ENCODE results near the gene PRPF38A.

PRPF38A gene

GRCh38 chr1:52400131-52400530 is 4.3 kb upstream of the PRPF38A start:
- Histone ChIP-seq H3K9me3 (ENCODE audit: control insufficient read depth, insufficient read depth, low read length) (no peaks in the 10 kb centered on the region), H3K36me3 (ENCODE audit: control insufficient read depth, insufficient read depth, low read length) (peaks cover 18% of the 10 kb centered on the region; the same call in 1 of the 2 replicates)
- WGBS (ENCODE audit: insufficient coverage, insufficient read length) = no CpG with 5 or more reads among the region's 6 CpGs

GRCh38 chr1:52402860-52403240 is 1.6 kb upstream of the PRPF38A start:
- Histone ChIP-seq H3K9me3 (ENCODE audit: control insufficient read depth, insufficient read depth, low read length) (no peaks in the 10 kb centered on the region), H3K27ac (ENCODE audit: low read length) (no peak overlapping the region), H3K27me3 (ENCODE audit: control insufficient read depth, insufficient read depth, low read length) (no peaks in the 10 kb centered on the region), H3K4me3 (ENCODE audit: low read length) (no peak overlapping the region), H3K4me1 (ENCODE audit: control insufficient read depth, insufficient read depth, low read length) (no peaks in the 10 kb centered on the region), H3K36me3 (ENCODE audit: control insufficient read depth, insufficient read depth, low read length) (peaks cover 7% of the 10 kb centered on the region; the same call in 1 of the 2 replicates)
- no CpG with 5 or more reads among the region's 3 CpGs for WGBS (ENCODE audit: insufficient coverage, insufficient read length)
- DNase-seq (ENCODE audit: low read depth, low spot score) = no peak

More at GRCh38 chr1:52400131-52400530, 4.3 kb upstream of the PRPF38A start:
- H3K27me3 ChIP-seq (ENCODE audit: control insufficient read depth, insufficient read depth, low read length) = no peaks in the 10 kb centered on the region
- H3K4me3 ChIP-seq (ENCODE audit: low read length) = no peak overlapping the region
- H3K27ac ChIP-seq (ENCODE audit: low read length) = no peak overlapping the region
- DNase-seq (ENCODE audit: low read depth, low spot score) = no peak
- no peaks in the 10 kb centered on the region for H3K4me1 ChIP-seq (ENCODE audit: control insufficient read depth, insufficient read depth, low read length)

- Histone ChIP-seq H3K36me3 (ENCODE audit: control insufficient read depth, insufficient read depth, low read length) (peaks cover 9% of the 10 kb centered on the region; the same call in 1 of the 2 replicates), H3K4me1 (ENCODE audit: control insufficient read depth, insufficient read depth, low read length) (no peaks in the 10 kb centered on the region), H3K27me3 (ENCODE audit: control insufficient read depth, insufficient read depth, low read length) (no peaks in the 10 kb centered on the region), H3K27ac (ENCODE audit: low read length) (no peak overlapping the region), H3K4me3 (ENCODE audit: low read length) (peak overlapping the region; percentile 91), H3K9me3 (ENCODE audit: control insufficient read depth, insufficient read depth, low read length) (no peaks in the 10 kb centered on the region)
- no CpG with 5 or more reads among the region's 16 CpGs for WGBS (ENCODE audit: insufficient coverage, insufficient read length)
- peak; percentile 13 for DNase-seq (ENCODE audit: low read depth, low spot score)
Observed at GRCh38 chr1:52403566-52404115, 761 bp upstream of the PRPF38A start.

GRCh38 chr1:52404975-52405338 is 555 bp downstream of the PRPF38A start:
- DNase-seq (ENCODE audit: low read depth, low spot score) = no peak
- Histone ChIP-seq H3K36me3 (ENCODE audit: control insufficient read depth, insufficient read depth, low read length) (peaks cover 13% of the 10 kb centered on the region), H3K27me3 (ENCODE audit: control insufficient read depth, insufficient read depth, low read length) (no peaks in the 10 kb centered on the region), H3K4me3 (ENCODE audit: low read length) (peak overlapping the region; percentile 91), H3K9me3 (ENCODE audit: control insufficient read depth, insufficient read depth, low read length) (no peaks in the 10 kb centered on the region), H3K27ac (ENCODE audit: low read length) (no peak overlapping the region), H3K4me1 (ENCODE audit: control insufficient read depth, insufficient read depth, low read length) (no peaks in the 10 kb centered on the region)
- WGBS (ENCODE audit: insufficient coverage, insufficient read length) = no CpG with 5 or more reads among the region's 8 CpGs

- Histone ChIP-seq H3K27me3 (ENCODE audit: control insufficient read depth, insufficient read depth, low read length) (no peaks in the 10 kb centered on the region), H3K9me3 (ENCODE audit: control insufficient read depth, insufficient read depth, low read length) (no peaks in the 10 kb centered on the region), H3K27ac (ENCODE audit: low read length) (no peak overlapping the region), H3K4me3 (ENCODE audit: low read length) (no peak overlapping the region), H3K4me1 (ENCODE audit: control insufficient read depth, insufficient read depth, low read length) (no peaks in the 10 kb centered on the region), H3K36me3 (ENCODE audit: control insufficient read depth, insufficient read depth, low read length) (peaks cover 37% of the 10 kb centered on the region)
- DNase-seq (ENCODE audit: low read depth, low spot score) = no peak
- WGBS (ENCODE audit: insufficient coverage, insufficient read length) = no CpG with 5 or more reads among the region's 10 CpGs
Observed at GRCh38 chr1:52413410-52413989, 9.1 kb downstream of the PRPF38A start.

GRCh38 chr1:52414942-52415341 is 10.5 kb downstream of the PRPF38A start:
- Histone ChIP-seq H3K4me1 (ENCODE audit: control insufficient read depth, insufficient read depth, low read length) (no peaks in the 10 kb centered on the region), H3K9me3 (ENCODE audit: control insufficient read depth, insufficient read depth, low read length) (no peaks in the 10 kb centered on the region), H3K4me3 (ENCODE audit: low read length) (no peak overlapping the region), H3K27me3 (ENCODE audit: control insufficient read depth, insufficient read depth, low read length) (no peaks in the 10 kb centered on the region), H3K36me3 (ENCODE audit: control insufficient read depth, insufficient read depth, low read length) (peaks cover 32% of the 10 kb centered on the region; the same call in 1 of the 2 replicates), H3K27ac (ENCODE audit: low read length) (no peak overlapping the region)
- no peak for DNase-seq (ENCODE audit: low read depth, low spot score)

GRCh38 chr1:52416811-52417210 is 12.4 kb downstream of the PRPF38A start:
- Histone ChIP-seq H3K27ac (ENCODE audit: low read length) (no peak overlapping the region), H3K27me3 (ENCODE audit: control insufficient read depth, insufficient read depth, low read length) (no peaks in the 10 kb centered on the region), H3K36me3 (ENCODE audit: control insufficient read depth, insufficient read depth, low read length) (peaks cover 29% of the 10 kb centered on the region; the same call in 1 of the 2 replicates), H3K4me1 (ENCODE audit: control insufficient read depth, insufficient read depth, low read length) (no peaks in the 10 kb centered on the region), H3K9me3 (ENCODE audit: control insufficient read depth, insufficient read depth, low read length) (no peaks in the 10 kb centered on the region), H3K4me3 (ENCODE audit: low read length) (no peak overlapping the region)
- DNase-seq (ENCODE audit: low read depth, low spot score) = no peak
- WGBS (ENCODE audit: insufficient coverage, insufficient read length) = no CpG with 5 or more reads among the region's 2 CpGs

GRCh38 chr1:52420713-52421112 is 16.3 kb downstream of the PRPF38A start:
- H3K27ac ChIP-seq (ENCODE audit: low read length) = no peak overlapping the region
- peaks cover 7% of the 10 kb centered on the region; the same call in 1 of the 2 replicates for H3K36me3 ChIP-seq (ENCODE audit: control insufficient read depth, insufficient read depth, low read length)
- no peaks in the 10 kb centered on the region for H3K27me3 ChIP-seq (ENCODE audit: control insufficient read depth, insufficient read depth, low read length)
- H3K4me1 ChIP-seq (ENCODE audit: control insufficient read depth, insufficient read depth, low read length) = no peaks in the 10 kb centered on the region; the same call in 1 of the 2 replicates
- WGBS (ENCODE audit: insufficient coverage, insufficient read length) = no CpG with 5 or more reads among the region's 1 CpG
- no peak overlapping the region for H3K4me3 ChIP-seq (ENCODE audit: low read length)
- DNase-seq (ENCODE audit: low read depth, low spot score) = no peak
- H3K9me3 ChIP-seq (ENCODE audit: control insufficient read depth, insufficient read depth, low read length) = no peaks in the 10 kb centered on the region

GRCh38 chr1:52423055-52423454 is 18.7 kb downstream of the PRPF38A start:
- Histone ChIP-seq H3K9me3 (ENCODE audit: control insufficient read depth, insufficient read depth, low read length) (no peaks in the 10 kb centered on the region), H3K27me3 (ENCODE audit: control insufficient read depth, insufficient read depth, low read length) (no peaks in the 10 kb centered on the region), H3K4me3 (ENCODE audit: low read length) (no peak overlapping the region), H3K4me1 (ENCODE audit: control insufficient read depth, insufficient read depth, low read length) (no peaks in the 10 kb centered on the region; the same call in 1 of the 2 replicates), H3K27ac (ENCODE audit: low read length) (no peak overlapping the region), H3K36me3 (ENCODE audit: control insufficient read depth, insufficient read depth, low read length) (peaks cover 2% of the 10 kb centered on the region; the same call in 1 of the 2 replicates)
- no peak for DNase-seq (ENCODE audit: low read depth, low spot score)
- 100% methylated on average over 1 of the region's 2 CpGs for WGBS (ENCODE audit: insufficient coverage, insufficient read length)

GRCh38 chr1:52423771-52424170 is 19.4 kb downstream of the PRPF38A start:
- Histone ChIP-seq H3K4me3 (ENCODE audit: low read length) (no peak overlapping the region), H3K27me3 (ENCODE audit: control insufficient read depth, insufficient read depth, low read length) (no peaks in the 10 kb centered on the region), H3K4me1 (ENCODE audit: control insufficient read depth, insufficient read depth, low read length) (no peaks in the 10 kb centered on the region; the same call in 1 of the 2 replicates), H3K9me3 (ENCODE audit: control insufficient read depth, insufficient read depth, low read length) (no peaks in the 10 kb centered on the region), H3K27ac (ENCODE audit: low read length) (no peak overlapping the region), H3K36me3 (ENCODE audit: control insufficient read depth, insufficient read depth, low read length) (peaks cover 2% of the 10 kb centered on the region; the same call in 1 of the 2 replicates)
- no CpG with 5 or more reads among the region's 9 CpGs for WGBS (ENCODE audit: insufficient coverage, insufficient read length)
- no peak for DNase-seq (ENCODE audit: low read depth, low spot score)

GRCh38 chr1:52424231-52424636 is 19.8 kb downstream of the PRPF38A start:
- H3K4me3 ChIP-seq (ENCODE audit: low read length) = no peak overlapping the region
- DNase-seq (ENCODE audit: low read depth, low spot score) = no peak
- H3K9me3 ChIP-seq (ENCODE audit: control insufficient read depth, insufficient read depth, low read length) = no peaks in the 10 kb centered on the region
- H3K27me3 ChIP-seq (ENCODE audit: control insufficient read depth, insufficient read depth, low read length) = no peaks in the 10 kb centered on the region
- peaks cover 2% of the 10 kb centered on the region; the same call in 1 of the 2 replicates for H3K36me3 ChIP-seq (ENCODE audit: control insufficient read depth, insufficient read depth, low read length)
- H3K27ac ChIP-seq (ENCODE audit: low read length) = no peak overlapping the region
- no peaks in the 10 kb centered on the region; the same call in 1 of the 2 replicates for H3K4me1 ChIP-seq (ENCODE audit: control insufficient read depth, insufficient read depth, low read length)

All from iPS DF 6.9 (cell line).